Esophagus squamous epithelium (tissue), 5 donors: ENCODE results near the gene PIGT. TPM values are rescaled to one million over a fixed set of nuclear protein-coding genes. Genes with fewer than 3 reads are reported as not detected.

ENCODE experiments used
- DNase-seq: peaks from one replicate; lab custom pipeline; 2025; lab: John Stamatoyannopoulos, UW
- H3K27ac ChIP-seq, 4 donors: fragments of 200-600 bp; sonication (generic); one replicate each; pipeline ENCODE4 v1.5.1; 2016 to 2019; ENCODE audit warnings: mild to moderate bottlenecking in 1 of 4
- H3K27me3 ChIP-seq, 4 donors: fragments of 200-600 bp; sonication (generic); 1 replicate in 3 of 4; 2 replicates in 1 of 4; pipeline versions ENCODE4 v1.5.1 to v1.6.0; 2017 to 2021; ENCODE audit warnings: antibody characterized with exemption in 1 of 4
- H3K36me3 ChIP-seq, 3 donors: fragments of 200-600 bp; sonication (generic); one replicate each; pipeline ENCODE4 v1.5.1; 2016 to 2019
- H3K4me1 ChIP-seq, 3 donors: fragments of 200-600 bp; sonication (generic); one replicate each; pipeline ENCODE4 v1.5.1; 2017 to 2019
- H3K4me3 ChIP-seq, 4 donors: fragments of 200-600 bp; sonication (generic); 1 replicate in 3 of 4; 2 replicates in 1 of 4; pipeline ENCODE4 v1.5.1; 2016 to 2019; ENCODE audit warnings: mild to moderate bottlenecking in 2 of 4, moderate library complexity in 1 of 4
- H3K9me3 ChIP-seq, 3 donors: fragments of 200-600 bp; sonication (generic); one replicate each; pipeline ENCODE4 v1.5.1; 2016 to 2019
- POLR2A ChIP-seq, 4 donors: fragments of 450-650 bp; IDR thresholded peaks; one replicate each; pipeline ENCODE4 v1.6.1; 2017; ENCODE audit warnings: antibody characterized with exemption in 4 of 4, mild to moderate bottlenecking in 4 of 4, moderate library complexity in 3 of 4
- WGBS, 2 donors: methylation state at CpG; one replicate each; pipeline ENCODE4 v1.1.5; 2018; 5-methylcytosine and 5-hydroxymethylcytosine counted together
- intact Hi-C: fragments of 100-400 bp; cut with DNase I; formaldehyde crosslinking; loops from one replicate; pipeline ENCODE4 v1.15.0; 2022
- total RNA-seq, 4 donors: library from RNA; depleted of rRNA; stranded (reverse); fragments of >200 nt; gene quantifications; one replicate each; pipeline ENCODE4 v1.1.0, GENCODE V29; 2016
- TF ChIP-seq, protein P1 (sequence below), 6 experiments: fragments of 450-650 bp in 4 of 6; fragments of 200-600 bp in 2 of 6; sonication (generic) in 2 of 6; IDR thresholded peaks; one replicate each; pipeline ENCODE4 v1.5.1; 2016 to 2019; ENCODE audit warnings: antibody characterized with exemption in 6 of 6, mild to moderate bottlenecking in 4 of 6, moderate library complexity in 4 of 6
- donor health status: DM: yes; HTN: yes; CAD: no.

PIGT gene
- total RNA-seq, 4 donors from 2014 or later = 38.6 to 48.1 (median 44.0) TPM

DNA sequence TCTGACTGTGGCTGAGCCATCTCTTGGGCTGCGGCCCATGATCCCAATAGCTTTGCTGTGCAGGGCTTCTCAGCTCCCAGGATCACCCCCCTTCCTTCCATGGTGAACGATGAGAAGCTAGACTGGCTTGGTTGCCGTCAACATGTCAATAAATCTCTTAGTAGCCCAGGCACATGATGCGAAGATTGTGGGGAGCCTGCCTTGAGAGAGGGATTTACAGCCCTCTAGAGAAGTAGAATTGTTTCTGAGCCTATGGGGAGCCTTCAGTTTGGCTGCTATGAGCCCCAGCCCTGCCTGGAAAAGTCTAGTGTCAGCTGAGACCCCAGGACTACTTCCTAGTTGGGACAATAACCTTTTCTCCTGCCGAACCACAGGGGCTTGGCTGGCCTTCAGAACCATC, 3.3 kb upstream of the PIGT start:
- peaks cover 14 to 34% (median 18%) of the 10 kb centered on the region in 3 donors for H3K4me1 ChIP-seq
- no peaks in the 10 kb centered on the region for H3K27me3 ChIP-seq
- no peak for TF ChIP-seq POLR2A (IDR thresholded peaks at IDR 0.05)
- TF ChIP-seq, protein P1, sequence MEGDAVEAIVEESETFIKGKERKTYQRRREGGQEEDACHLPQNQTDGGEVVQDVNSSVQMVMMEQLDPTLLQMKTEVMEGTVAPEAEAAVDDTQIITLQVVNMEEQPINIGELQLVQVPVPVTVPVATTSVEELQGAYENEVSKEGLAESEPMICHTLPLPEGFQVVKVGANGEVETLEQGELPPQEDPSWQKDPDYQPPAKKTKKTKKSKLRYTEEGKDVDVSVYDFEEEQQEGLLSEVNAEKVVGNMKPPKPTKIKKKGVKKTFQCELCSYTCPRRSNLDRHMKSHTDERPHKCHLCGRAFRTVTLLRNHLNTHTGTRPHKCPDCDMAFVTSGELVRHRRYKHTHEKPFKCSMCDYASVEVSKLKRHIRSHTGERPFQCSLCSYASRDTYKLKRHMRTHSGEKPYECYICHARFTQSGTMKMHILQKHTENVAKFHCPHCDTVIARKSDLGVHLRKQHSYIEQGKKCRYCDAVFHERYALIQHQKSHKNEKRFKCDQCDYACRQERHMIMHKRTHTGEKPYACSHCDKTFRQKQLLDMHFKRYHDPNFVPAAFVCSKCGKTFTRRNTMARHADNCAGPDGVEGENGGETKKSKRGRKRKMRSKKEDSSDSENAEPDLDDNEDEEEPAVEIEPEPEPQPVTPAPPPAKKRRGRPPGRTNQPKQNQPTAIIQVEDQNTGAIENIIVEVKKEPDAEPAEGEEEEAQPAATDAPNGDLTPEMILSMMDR (IDR thresholded peaks at IDR 0.05) = no peak
- no peak overlapping the region for H3K4me3 ChIP-seq
- 75 to 87% methylated on average over 4 of the region's 5 CpGs for WGBS, 2 donors
- peaks cover 0 to 45% (median 5%) of the 10 kb centered on the region in 3 donors for H3K36me3 ChIP-seq
- DNase-seq = no peak
- no peak overlapping the region for H3K27ac ChIP-seq
- H3K9me3 ChIP-seq = no peaks in the 10 kb centered on the region
- intact Hi-C loops = no loop called here

DNA sequence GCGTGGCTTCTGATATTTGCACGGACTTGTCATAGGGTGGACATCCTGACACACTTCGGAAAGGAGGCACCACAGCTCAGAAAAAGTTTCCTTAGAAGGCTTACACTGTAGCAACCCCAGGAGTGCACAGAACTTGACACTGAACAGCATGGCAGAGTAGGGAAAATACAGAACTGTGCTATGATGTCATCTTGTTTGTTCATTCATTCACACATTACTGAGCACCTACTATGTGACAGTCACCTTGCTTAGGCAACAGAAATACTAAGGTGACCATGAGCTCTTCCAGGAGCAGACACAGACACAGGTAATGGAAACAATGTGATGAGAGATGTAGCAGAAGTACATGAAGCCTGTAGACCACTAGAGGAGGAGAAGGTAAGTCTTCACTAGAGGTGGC, 2.5 kb upstream of the PIGT start:
- Histone ChIP-seq H3K9me3 (no peaks in the 10 kb centered on the region), H3K4me3 (no peak overlapping the region), H3K27ac (no peak overlapping the region), H3K36me3 (peaks cover 0 to 46% (median 5%) of the 10 kb centered on the region in 3 donors), H3K27me3 (no peaks in the 10 kb centered on the region), H3K4me1 (peaks cover 14 to 34% (median 16%) of the 10 kb centered on the region in 3 donors)
- WGBS, 2 donors = 60 to 79% methylated on average over 3 of the region's 3 CpGs
- DNase-seq = no peak
- TF ChIP-seq, protein P1 (IDR thresholded peaks at IDR 0.05) = no peak
- TF ChIP-seq POLR2A (IDR thresholded peaks at IDR 0.05) = no peak
- intact Hi-C loops = no loop called here

DNA sequence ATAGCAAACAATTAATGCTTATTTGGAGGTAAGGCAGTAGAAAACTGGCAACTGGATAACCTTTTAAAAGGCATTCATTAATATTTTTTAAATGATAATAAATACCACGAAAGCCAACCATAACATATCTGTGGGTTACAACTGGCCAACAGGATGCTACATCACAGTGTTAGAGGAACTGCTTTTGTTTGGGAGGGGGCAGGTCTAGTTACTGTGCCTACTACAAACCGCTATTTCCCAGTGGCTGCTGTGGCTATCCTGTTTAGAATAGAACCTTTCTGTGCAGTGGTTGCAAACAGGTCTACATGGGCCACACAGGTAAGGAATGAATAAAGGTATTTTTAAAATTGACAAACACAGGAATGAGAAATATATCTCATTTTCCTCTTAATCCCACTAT, 976 bp downstream of the PIGT start:
- intact Hi-C loops = no loop called here

DNA sequence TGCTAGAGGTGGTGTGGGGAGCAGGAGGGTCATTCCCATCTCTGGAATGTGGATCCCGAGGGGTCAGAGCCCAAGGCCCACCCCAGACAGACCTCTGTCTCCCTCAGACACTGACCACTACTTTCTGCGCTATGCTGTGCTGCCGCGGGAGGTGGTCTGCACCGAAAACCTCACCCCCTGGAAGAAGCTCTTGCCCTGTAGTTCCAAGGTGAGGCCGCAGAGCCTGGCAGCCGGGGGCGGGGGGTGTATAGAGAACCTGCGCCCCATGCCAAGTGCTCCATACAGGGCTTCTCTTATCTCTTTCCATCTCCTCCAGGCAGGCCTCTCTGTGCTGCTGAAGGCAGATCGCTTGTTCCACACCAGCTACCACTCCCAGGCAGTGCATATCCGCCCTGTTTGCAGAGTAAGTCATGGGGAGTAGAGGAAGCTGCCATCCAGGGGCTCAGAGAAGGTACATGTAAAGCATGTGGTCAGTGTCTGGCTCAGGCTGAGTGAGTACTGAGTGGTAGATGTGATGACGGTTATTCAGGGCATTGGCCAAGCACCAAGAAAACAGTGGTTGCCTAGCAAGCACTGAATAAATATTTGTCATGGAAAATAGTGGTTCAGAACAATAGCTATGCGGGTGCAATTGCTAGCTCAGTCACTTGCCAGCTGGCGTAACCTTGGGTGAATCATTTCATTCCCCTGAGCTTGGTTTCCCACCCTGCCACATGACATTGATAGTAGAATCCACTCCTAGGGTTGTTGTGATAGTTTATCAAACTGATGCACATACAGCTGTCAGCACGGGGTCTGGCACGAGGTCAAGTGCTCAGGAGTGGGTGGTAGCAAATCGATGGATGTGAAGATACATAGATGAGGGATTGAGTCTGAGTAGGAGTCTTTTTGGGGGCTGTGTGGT, 3.5 kb downstream of the PIGT start:
- no peak overlapping the region for H3K4me3 ChIP-seq
- no peaks in the 10 kb centered on the region for H3K9me3 ChIP-seq
- H3K27me3 ChIP-seq = no peaks in the 10 kb centered on the region
- peak overlapping the region; percentile 58 to 90 (median 80) for H3K27ac ChIP-seq
- H3K36me3 ChIP-seq = peaks cover 14 to 65% (median 38%) of the 10 kb centered on the region in 3 donors
- H3K4me1 ChIP-seq = peaks cover 23 to 49% (median 23%) of the 10 kb centered on the region in 3 donors
- TF ChIP-seq POLR2A (IDR thresholded peaks at IDR 0.05) = no peak
- TF ChIP-seq, protein P1 (IDR thresholded peaks at IDR 0.05) = no peak
- no peak for DNase-seq
- intact Hi-C loops = no loop called here
- 17 to 43% methylated on average over 4 to 10 of the region's 17 CpGs for WGBS, 2 donors

More for the DNA sequence above, 976 bp downstream of the PIGT start:
- Histone ChIP-seq H3K4me3 (peak overlapping the region; percentile 70 to 98 (median 86)), H3K36me3 (peaks cover 7 to 47% (median 18%) of the 10 kb centered on the region in 3 donors), H3K27me3 (no peaks in the 10 kb centered on the region), H3K27ac (peak overlapping the region in 3 of 4 donors; percentile 86 to 90 (median 87)), H3K4me1 (peaks cover 23 to 49% (median 23%) of the 10 kb centered on the region in 3 donors), H3K9me3 (no peaks in the 10 kb centered on the region)
- DNase-seq = no peak
- TF ChIP-seq, protein P1 (IDR thresholded peaks at IDR 0.05) = no peak
- 60 to 66% methylated on average over 2 of the region's 2 CpGs for WGBS, 2 donors

DNA sequence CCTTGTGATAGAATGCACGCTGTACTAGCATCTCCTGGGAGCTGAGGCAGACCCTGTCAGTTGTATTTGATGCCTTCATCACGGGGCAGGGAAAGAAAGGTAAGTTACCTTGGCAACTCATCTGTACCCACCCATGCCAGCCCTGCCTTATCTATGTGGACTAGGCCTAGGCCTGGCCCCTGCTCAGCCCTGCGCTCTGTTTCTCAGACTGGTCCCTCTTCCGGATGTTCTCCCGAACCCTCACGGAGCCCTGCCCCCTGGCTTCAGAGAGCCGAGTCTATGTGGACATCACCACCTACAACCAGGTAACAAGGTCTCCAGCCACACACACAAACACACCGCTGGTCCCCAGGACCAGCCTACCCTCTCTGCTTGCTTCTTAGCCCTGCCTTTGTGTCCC, 4.2 kb downstream of the PIGT start:
- H3K36me3 ChIP-seq = peaks cover 16 to 71% (median 43%) of the 10 kb centered on the region in 3 donors
- TF ChIP-seq, protein P1 (IDR thresholded peaks at IDR 0.05) = no peak
- TF ChIP-seq POLR2A (IDR thresholded peaks at IDR 0.05) = no peak
- intact Hi-C loops = no loop called here
- peaks cover 23 to 48% (median 23%) of the 10 kb centered on the region in 3 donors for H3K4me1 ChIP-seq
- H3K27me3 ChIP-seq = no peaks in the 10 kb centered on the region
- H3K9me3 ChIP-seq = no peaks in the 10 kb centered on the region
- WGBS, 2 donors = 91 to 92% methylated on average over 8 of the region's 8 CpGs
- H3K27ac ChIP-seq = peak overlapping the region; percentile 28 to 90 (median 80)
- H3K4me3 ChIP-seq = no peak overlapping the region
- no peak for DNase-seq
